HAP-1 (cell line): ENCODE data around the gene KCNQ1OT1.

ENCODE experiments used
- DNase-seq, 2 experiments: peaks; one replicate each; pipeline ENCODE4 v3.0.0-alpha.2; 2016 to 2020; ENCODE audit warnings: low spot score in 2 of 2
- H3K27me3 ChIP-seq: fragments of 250-450 bp; sonication (Bioruptor Pico); 2 replicates; pipeline ENCODE4 v1.5.1; 2020; ENCODE audit warnings: low read depth, mild to moderate bottlenecking, moderate library complexity
- H3K36me3 ChIP-seq: fragments of 250-450 bp; sonication (Bioruptor Pico); replicated peaks from 2 replicates; pipeline ENCODE4 v1.5.1; 2020; ENCODE audit warnings: mild to moderate bottlenecking
- H3K4me1 ChIP-seq: fragments of 250-450 bp; sonication (Bioruptor Pico); 2 replicates; pipeline ENCODE4 v1.5.1; 2020; ENCODE audit warnings: mild to moderate bottlenecking
- H3K4me3 ChIP-seq: fragments of 250-450 bp; sonication (Bioruptor Pico); 2 replicates; pipeline ENCODE4 v1.5.1; 2020; ENCODE audit warnings: mild to moderate bottlenecking, moderate library complexity
- H3K9me3 ChIP-seq: fragments of 250-450 bp; sonication (Bioruptor Pico); 2 replicates; pipeline ENCODE4 v1.5.1; 2020; ENCODE audit warnings: mild to moderate bottlenecking, moderate library complexity
- in situ Hi-C: fragments of 300-500 bp; cut with MboI; formaldehyde crosslinking; loops from 3 replicates; pipeline ENCODE4 v1.14.3; 2020; ENCODE audit warnings: low sequenced_read_pairs, inconsistent platforms, mixed read lengths

KCNQ1OT1 gene

GRCh38 chr11:2696455-2696854 lies 3.3 kb downstream of the KCNQ1OT1 start:
- no peak for DNase-seq
- no peak overlapping the region for H3K4me3 ChIP-seq
- H3K27me3 ChIP-seq, result no peaks in the 10 kb centered on the region
- H3K9me3 ChIP-seq, result no peaks in the 10 kb centered on the region
- in situ Hi-C loops, result no loop called here
- no peaks in the 10 kb centered on the region for H3K4me1 ChIP-seq
- H3K36me3 ChIP-seq, result no peaks in the 10 kb centered on the region

- no peaks in the 10 kb centered on the region for H3K36me3 ChIP-seq
Measured at GRCh38 chr11:2694995-2695939, 4.5 kb downstream of the KCNQ1OT1 start.

GRCh38 chr11:2694495-2694894 lies 5.3 kb downstream of the KCNQ1OT1 start:
- H3K4me1 ChIP-seq, result no peaks in the 10 kb centered on the region
- DNase-seq, result no peak
- no peaks in the 10 kb centered on the region for H3K36me3 ChIP-seq
- in situ Hi-C loops, result no loop called here
- no peaks in the 10 kb centered on the region for H3K9me3 ChIP-seq
- H3K27me3 ChIP-seq, result no peaks in the 10 kb centered on the region
- no peak overlapping the region for H3K4me3 ChIP-seq

More at GRCh38 chr11:2694995-2695939, 4.5 kb downstream of the KCNQ1OT1 start:
- H3K4me3 ChIP-seq, result no peak overlapping the region
- no peaks in the 10 kb centered on the region for H3K4me1 ChIP-seq
- DNase-seq, result no peak
- no peaks in the 10 kb centered on the region for H3K27me3 ChIP-seq
- in situ Hi-C loops, result no loop called here
- H3K9me3 ChIP-seq, result no peaks in the 10 kb centered on the region

- Histone ChIP-seq H3K4me1 (no peaks in the 10 kb centered on the region), H3K36me3 (no peaks in the 10 kb centered on the region)
- in situ Hi-C loops, result no loop called here
Measured at GRCh38 chr11:2693271-2694261, 6.2 kb downstream of the KCNQ1OT1 start.

GRCh38 chr11:2691991-2692875 lies 7.6 kb downstream of the KCNQ1OT1 start:
- Histone ChIP-seq H3K9me3 (no peaks in the 10 kb centered on the region), H3K27me3 (no peaks in the 10 kb centered on the region), H3K36me3 (no peaks in the 10 kb centered on the region), H3K4me3 (no peak overlapping the region), H3K4me1 (no peaks in the 10 kb centered on the region)
- DNase-seq, result peak in 1 of 2 experiments; percentile 15
- in situ Hi-C loops, result no loop called here

More at GRCh38 chr11:2693271-2694261, 6.2 kb downstream of the KCNQ1OT1 start:
- DNase-seq, result peak in 1 of 2 experiments; percentile 41
- no peak overlapping the region for H3K4me3 ChIP-seq
- no peaks in the 10 kb centered on the region for H3K27me3 ChIP-seq
- no peaks in the 10 kb centered on the region for H3K9me3 ChIP-seq

GRCh38 chr11:2691355-2691761 lies 8.4 kb downstream of the KCNQ1OT1 start:
- Histone ChIP-seq H3K4me1 (no peaks in the 10 kb centered on the region), H3K27me3 (no peaks in the 10 kb centered on the region)
- in situ Hi-C loops, result no loop called here

GRCh38 chr11:2690596-2691354 lies 9.0 kb downstream of the KCNQ1OT1 start:
- Histone ChIP-seq H3K27me3 (no peaks in the 10 kb centered on the region), H3K9me3 (no peaks in the 10 kb centered on the region), H3K4me1 (no peaks in the 10 kb centered on the region), H3K4me3 (no peak overlapping the region), H3K36me3 (no peaks in the 10 kb centered on the region)
- no peak for DNase-seq
- in situ Hi-C loops, result no loop called here

More at GRCh38 chr11:2691355-2691761, 8.4 kb downstream of the KCNQ1OT1 start:
- H3K36me3 ChIP-seq, result no peaks in the 10 kb centered on the region
- DNase-seq, result no peak
- no peaks in the 10 kb centered on the region for H3K9me3 ChIP-seq
- no peak overlapping the region for H3K4me3 ChIP-seq

GRCh38 chr11:2689651-2690575 lies 9.9 kb downstream of the KCNQ1OT1 start:
- in situ Hi-C loops, result no loop called here
- Histone ChIP-seq H3K4me3 (no peak overlapping the region), H3K36me3 (no peaks in the 10 kb centered on the region), H3K9me3 (no peaks in the 10 kb centered on the region), H3K4me1 (no peaks in the 10 kb centered on the region), H3K27me3 (no peaks in the 10 kb centered on the region)
- DNase-seq, result no peak

GRCh38 chr11:2688381-2689231 lies 11.2 kb downstream of the KCNQ1OT1 start:
- H3K4me1 ChIP-seq, result no peaks in the 10 kb centered on the region
- H3K36me3 ChIP-seq, result no peaks in the 10 kb centered on the region
- H3K27me3 ChIP-seq, result no peaks in the 10 kb centered on the region
- no peak for DNase-seq
- in situ Hi-C loops, result no loop called here
- no peaks in the 10 kb centered on the region for H3K9me3 ChIP-seq
- H3K4me3 ChIP-seq, result no peak overlapping the region

DNA sequence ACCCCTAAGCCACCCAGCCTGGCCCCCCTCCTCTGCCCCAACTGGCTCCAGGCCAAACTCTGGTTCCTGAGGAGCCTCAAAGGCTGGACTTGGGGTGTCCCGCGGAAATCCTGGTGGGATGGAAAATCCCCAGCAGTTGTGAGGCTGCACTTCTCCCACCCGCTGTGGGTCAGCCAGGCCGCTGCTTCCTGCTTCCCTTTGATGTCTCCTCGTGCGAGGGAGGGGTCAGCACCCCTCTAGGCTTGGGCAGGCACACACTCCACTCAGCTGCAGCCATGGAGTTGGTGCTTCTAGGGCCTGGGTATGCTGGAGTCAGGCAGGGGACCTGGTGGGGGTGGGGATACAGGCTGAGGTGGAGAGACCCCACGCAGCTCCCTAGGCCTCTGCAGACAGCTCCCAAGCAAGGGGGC lies 12.0 kb downstream of the KCNQ1OT1 start:
- H3K27me3 ChIP-seq, result no peaks in the 10 kb centered on the region
- DNase-seq, result no peak
- no peak overlapping the region for H3K4me3 ChIP-seq
- in situ Hi-C loops, result no loop called here
- H3K4me1 ChIP-seq, result no peaks in the 10 kb centered on the region
- H3K36me3 ChIP-seq, result no peaks in the 10 kb centered on the region
- H3K9me3 ChIP-seq, result no peaks in the 10 kb centered on the region

GRCh38 chr11:2687223-2687530 lies 12.6 kb downstream of the KCNQ1OT1 start:
- Histone ChIP-seq H3K36me3 (no peaks in the 10 kb centered on the region), H3K4me1 (no peaks in the 10 kb centered on the region), H3K4me3 (no peak overlapping the region), H3K9me3 (no peaks in the 10 kb centered on the region), H3K27me3 (no peaks in the 10 kb centered on the region)
- in situ Hi-C loops, result no loop called here
- DNase-seq, result no peak
